Adrenal gland (tissue), 5 donors: ENCODE results near the gene ABHD12B.
"Not testable (repeated sequence)": the region's sequence is repeated elsewhere in the genome, so short reads cannot be mapped to it uniquely, and the experiment has no call there.

Experiments
- CTCF ChIP-seq, 6 experiments: fragments of 450-650 bp in 4 of 6; fragments of 200-600 bp in 2 of 6; sonication (generic) in 1 of 6; IDR thresholded peaks; 1 replicate in 5 of 6; 2 replicates in 1 of 6; pipeline versions ENCODE4 v1.5.1 to v1.8.0; 2016 to 2021; ENCODE audit warnings: antibody characterized with exemption in 6 of 6, mild to moderate bottlenecking in 2 of 6, moderate library complexity in 1 of 6
- POLR2A ChIP-seq, 2 donors: fragments of 450-650 bp; IDR thresholded peaks; one replicate each; pipeline ENCODE4 v1.6.1; 2017; ENCODE audit warnings: antibody characterized with exemption in 2 of 2, mild to moderate bottlenecking in 2 of 2, moderate library complexity in 1 of 2
- donor health status: DM: no; HTN: no; CAD: no.

GRCh38 chr14:50941638-50942037 is 69.8 kb downstream of the ABHD12B start:
- not testable (repeated sequence) for TF ChIP-seq CTCF, POLR2A (IDR thresholded peaks at IDR 0.05)
